ENCODE data around the gene ABHD14A.

The ABHD14A gene

DNA sequence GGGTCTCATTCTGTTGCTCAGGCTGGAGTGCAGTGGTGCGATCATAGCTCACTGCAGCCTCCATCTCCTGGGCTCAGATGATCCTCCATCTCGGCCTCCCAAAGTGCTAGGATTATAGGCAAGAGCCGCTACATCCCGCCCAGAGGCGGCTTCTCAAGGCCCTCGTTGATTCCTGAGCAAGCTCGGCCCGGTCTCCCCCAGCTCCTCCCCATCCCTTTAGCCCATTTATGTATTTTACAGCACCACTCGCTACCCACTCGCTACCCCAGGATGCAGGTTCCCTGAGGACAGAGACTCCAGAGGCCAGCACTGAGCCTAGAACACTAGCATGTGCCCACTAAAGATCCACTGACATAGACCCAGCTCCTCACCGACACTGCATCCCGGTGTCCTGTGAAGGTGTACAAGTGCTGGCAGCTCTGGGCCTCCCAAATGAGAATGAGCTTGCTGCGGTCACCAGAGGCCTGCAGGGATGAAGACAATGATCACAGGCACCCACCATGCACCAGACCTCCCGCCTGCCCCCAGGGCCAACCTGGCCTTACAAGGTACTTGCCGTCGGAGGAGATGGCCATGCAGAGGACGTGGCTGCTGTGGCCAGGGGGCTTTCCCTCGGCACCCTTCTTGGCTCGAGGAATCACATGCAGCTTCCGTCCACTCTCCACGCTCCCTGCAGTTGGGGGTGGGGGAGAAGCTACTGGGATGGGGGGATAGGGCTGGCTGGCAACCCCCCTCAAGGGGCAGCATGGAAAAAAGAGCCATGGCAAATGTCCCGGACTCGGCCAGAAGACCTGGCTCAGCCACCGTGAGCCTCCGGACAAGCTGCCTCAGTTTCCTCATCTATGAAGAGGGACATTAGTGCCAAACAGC lies 38.7 kb upstream of the ABHD14A start:
- H3K4me1 ChIP-seq: no peaks in the 10 kb centered on the region; the same call in none of the 2 replicates
- DNase-seq (ENCODE audit: low spot score in 2 of 2): no peak
- no peaks in the 10 kb centered on the region for H3K9me3 ChIP-seq
- H3K4me3 ChIP-seq: no peak overlapping the region
- in situ Hi-C loops (cut with MboI; ENCODE audit: low sequenced_read_pairs): no loop called here
- H3K27me3 ChIP-seq (ENCODE audit: low read depth): no peaks in the 10 kb centered on the region
- peaks cover 65% of the 10 kb centered on the region for H3K36me3 ChIP-seq (replicated peaks)

GRCh38 chr3:51937014-51937413 lies 37.9 kb upstream of the ABHD14A start:
- no peak for DNase-seq (ENCODE audit: low spot score in 2 of 2)
- no peaks in the 10 kb centered on the region for H3K9me3 ChIP-seq
- in situ Hi-C loops (cut with MboI; ENCODE audit: low sequenced_read_pairs): no loop called here
- peaks cover 64% of the 10 kb centered on the region for H3K36me3 ChIP-seq (replicated peaks)
- no peaks in the 10 kb centered on the region for H3K27me3 ChIP-seq (ENCODE audit: low read depth)
- H3K4me3 ChIP-seq: no peak overlapping the region
- H3K4me1 ChIP-seq: no peaks in the 10 kb centered on the region; the same call in none of the 2 replicates

GRCh38 chr3:51937611-51938450 lies 37.0 kb upstream of the ABHD14A start:
- H3K36me3 ChIP-seq (replicated peaks): peaks cover 58% of the 10 kb centered on the region
- peaks cover 7% of the 10 kb centered on the region for H3K4me1 ChIP-seq
- in situ Hi-C loops (cut with MboI; ENCODE audit: low sequenced_read_pairs): no loop called here
- no peaks in the 10 kb centered on the region for H3K27me3 ChIP-seq (ENCODE audit: low read depth)
- no peak overlapping the region for H3K4me3 ChIP-seq
- no peaks in the 10 kb centered on the region for H3K9me3 ChIP-seq
- no peak for DNase-seq (ENCODE audit: low spot score in 2 of 2)

- H3K4me1 ChIP-seq: peaks cover 10% of the 10 kb centered on the region
- in situ Hi-C loops (cut with MboI; ENCODE audit: low sequenced_read_pairs): no loop called here
- peaks cover 52% of the 10 kb centered on the region for H3K36me3 ChIP-seq (replicated peaks)
- H3K9me3 ChIP-seq: no peaks in the 10 kb centered on the region
- no peak for DNase-seq (ENCODE audit: low spot score in 2 of 2)
- no peaks in the 10 kb centered on the region for H3K27me3 ChIP-seq (ENCODE audit: low read depth)
- H3K4me3 ChIP-seq: no peak overlapping the region
Observed at GRCh38 chr3:51938780-51939425, 36.0 kb upstream of the ABHD14A start.

DNA sequence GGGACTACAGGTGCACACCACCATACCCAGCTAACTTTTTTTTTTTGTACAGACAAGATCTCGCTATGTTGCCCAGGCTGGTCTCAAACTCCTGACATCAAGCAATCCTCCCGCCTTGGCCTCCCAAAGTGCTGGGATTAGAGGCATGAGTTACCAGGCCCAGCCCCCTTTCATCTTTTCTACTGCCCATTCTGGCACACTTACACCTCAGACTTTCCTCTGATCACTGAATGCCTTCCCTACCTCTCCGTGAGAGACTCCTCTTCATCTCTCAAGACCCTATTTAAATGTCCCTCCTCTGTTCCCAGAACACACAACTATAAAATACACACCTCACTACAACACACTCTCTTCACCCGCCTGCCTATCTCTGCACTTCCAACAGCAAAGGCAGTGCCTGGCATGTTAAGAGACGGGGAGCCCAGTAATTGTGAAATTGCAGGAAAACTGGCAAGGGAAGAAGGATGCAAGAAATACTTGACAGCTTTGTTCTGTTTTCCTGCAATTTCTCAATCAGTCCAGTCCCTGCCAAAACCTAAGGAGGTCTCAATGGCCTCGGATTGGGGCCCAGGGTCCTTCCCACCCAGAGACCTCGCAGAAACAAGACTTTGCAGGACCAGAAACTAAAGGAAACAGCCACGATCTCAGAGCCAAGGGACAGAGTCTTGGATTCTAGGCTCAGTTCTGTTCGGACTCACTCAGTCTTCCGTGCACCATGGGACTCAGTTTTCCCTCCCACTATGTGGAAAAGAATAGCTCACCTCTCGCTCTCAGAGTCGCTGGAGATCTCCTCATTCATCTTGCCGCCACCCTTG lies 34.0 kb upstream of the ABHD14A start:
- peaks cover 32% of the 10 kb centered on the region for H3K36me3 ChIP-seq (replicated peaks)
- peak in 1 of 2 experiments; percentile 8 for DNase-seq (ENCODE audit: low spot score in 2 of 2)
- no peaks in the 10 kb centered on the region for H3K27me3 ChIP-seq (ENCODE audit: low read depth)
- H3K4me1 ChIP-seq: peaks cover 10% of the 10 kb centered on the region
- H3K9me3 ChIP-seq: no peaks in the 10 kb centered on the region
- in situ Hi-C loops (cut with MboI; ENCODE audit: low sequenced_read_pairs): no loop called here
- H3K4me3 ChIP-seq: peak overlapping the region; percentile 86

DNA sequence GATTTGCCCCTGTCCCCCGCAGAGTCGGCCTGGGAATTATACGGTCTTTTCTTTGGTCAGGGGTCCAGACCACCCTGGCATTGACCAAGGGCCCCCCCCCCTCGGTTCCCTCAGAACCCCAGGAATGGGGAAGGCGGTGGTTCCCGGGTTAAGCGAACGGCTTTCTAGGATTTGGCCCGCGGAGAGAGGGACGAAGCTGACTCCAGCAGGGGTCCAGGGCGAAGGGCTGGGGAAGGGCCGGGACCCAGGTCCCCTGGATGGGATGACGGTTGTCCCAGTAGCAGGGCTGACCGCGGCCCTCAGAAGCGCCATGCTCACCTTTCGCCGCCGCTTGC lies 33.4 kb upstream of the ABHD14A start:
- DNase-seq (ENCODE audit: low spot score in 2 of 2): no peak
- Histone ChIP-seq H3K27me3 (ENCODE audit: low read depth) (no peaks in the 10 kb centered on the region), H3K4me1 (peaks cover 10% of the 10 kb centered on the region), H3K36me3 (replicated peaks) (peaks cover 26% of the 10 kb centered on the region), H3K9me3 (no peaks in the 10 kb centered on the region), H3K4me3 (peak overlapping the region; percentile 86)
- in situ Hi-C loops (cut with MboI; ENCODE audit: low sequenced_read_pairs): no loop called here

- Histone ChIP-seq H3K36me3 (replicated peaks) (peaks cover 21% of the 10 kb centered on the region), H3K4me3 (peak within 1 kb of the TSS; percentile 86), H3K4me1 (peaks cover 10% of the 10 kb centered on the region), H3K9me3 (no peaks in the 10 kb centered on the region), H3K27me3 (ENCODE audit: low read depth) (no peaks in the 10 kb centered on the region)
- in situ Hi-C loops (cut with MboI; ENCODE audit: low sequenced_read_pairs): no loop called here
- peak; percentile 100 for DNase-seq (ENCODE audit: low spot score in 2 of 2)
Observed at GRCh38 chr3:51941798-51942602, 32.9 kb upstream of the ABHD14A start, which contains the start of the genes PARP3 and RRP9. TSS of gene PARP3 (plus strand) at chr3:51942363. CDS start at chr3:51943356, 993 bp downstream. TSS of gene RRP9 (minus strand) at chr3:51941904. CDS start at chr3:51941867, 37 bp downstream.

DNA sequence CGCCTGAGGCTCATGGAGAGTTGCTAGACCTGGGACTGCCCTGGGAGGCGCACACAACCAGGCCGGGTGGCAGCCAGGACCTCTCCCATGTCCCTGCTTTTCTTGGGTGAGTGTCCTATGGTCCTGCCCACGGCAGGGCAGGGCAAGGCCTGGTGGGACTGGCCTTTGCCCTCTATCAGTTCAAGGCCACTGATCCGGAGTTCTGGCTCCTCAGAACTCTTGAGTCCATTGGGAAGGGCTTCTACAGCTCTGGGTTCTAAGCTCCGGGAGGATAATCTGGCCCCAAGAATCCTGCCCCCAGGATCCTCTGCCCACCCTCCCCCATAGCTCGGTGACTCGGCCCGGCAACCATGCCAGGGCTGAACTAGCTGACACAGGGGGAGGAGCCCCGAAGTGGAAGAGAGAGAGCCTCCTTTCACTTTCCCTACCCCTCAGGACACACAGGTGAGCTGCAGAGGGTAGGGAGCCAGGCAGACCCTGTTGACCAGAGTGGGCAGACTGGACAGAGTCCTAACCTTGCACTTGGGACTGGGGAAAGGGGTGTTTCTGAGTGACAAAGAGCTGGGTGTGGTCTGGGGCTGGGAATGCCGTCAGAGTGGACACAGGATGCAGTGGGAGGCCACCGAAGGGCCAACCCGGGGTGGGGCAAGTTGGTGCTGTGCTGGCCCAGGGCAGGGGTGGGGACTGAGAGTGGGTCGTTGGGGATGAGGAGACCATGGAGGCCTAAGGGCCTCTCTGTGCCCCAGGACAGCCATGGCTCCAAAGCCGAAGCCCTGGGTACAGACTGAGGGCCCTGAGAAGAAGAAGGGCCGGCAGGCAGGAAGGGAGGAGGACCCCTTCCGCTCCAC lies 32.0 kb upstream of the ABHD14A start:
- H3K4me1 ChIP-seq: peaks cover 10% of the 10 kb centered on the region
- DNase-seq (ENCODE audit: low spot score in 2 of 2): peak in 1 of 2 experiments; percentile 50
- peak overlapping the region; percentile 33 for H3K4me3 ChIP-seq
- H3K36me3 ChIP-seq (replicated peaks): peaks cover 12% of the 10 kb centered on the region
- H3K27me3 ChIP-seq (ENCODE audit: low read depth): no peaks in the 10 kb centered on the region
- in situ Hi-C loops (cut with MboI; ENCODE audit: low sequenced_read_pairs): no loop called here
- no peaks in the 10 kb centered on the region for H3K9me3 ChIP-seq

- Histone ChIP-seq H3K4me3 (no peak overlapping the region), H3K36me3 (replicated peaks) (peaks cover 6% of the 10 kb centered on the region), H3K4me1 (peaks cover 10% of the 10 kb centered on the region), H3K9me3 (no peaks in the 10 kb centered on the region), H3K27me3 (ENCODE audit: low read depth) (no peaks in the 10 kb centered on the region)
- peak in 1 of 2 experiments; percentile 6 for DNase-seq (ENCODE audit: low spot score in 2 of 2)
- in situ Hi-C loops (cut with MboI; ENCODE audit: low sequenced_read_pairs): no loop called here
Observed at GRCh38 chr3:51943451-51944391, 31.1 kb upstream of the ABHD14A start.

- Histone ChIP-seq H3K4me3 (no peak overlapping the region), H3K27me3 (ENCODE audit: low read depth) (no peaks in the 10 kb centered on the region), H3K36me3 (replicated peaks) (no peaks in the 10 kb centered on the region), H3K9me3 (no peaks in the 10 kb centered on the region), H3K4me1 (peaks cover 10% of the 10 kb centered on the region)
- in situ Hi-C loops (cut with MboI; ENCODE audit: low sequenced_read_pairs): no loop called here
- no peak for DNase-seq (ENCODE audit: low spot score in 2 of 2)
Observed at GRCh38 chr3:51944451-51945021, 30.3 kb upstream of the ABHD14A start.
